IPS DF 6.9 (cell line): ENCODE measurements around the gene USP35.

ENCODE experiments used
- DNase-seq: peaks from one replicate; pipeline ENCODE4 v3.0.0-alpha.2; 2013; ENCODE audit warnings: low read depth, low spot score
- H3K27ac ChIP-seq: one replicate; pipeline ENCODE4 v1.5.1; 2013; ENCODE audit warnings: low read length, control low read depth
- H3K27me3 ChIP-seq: 2 replicates; pipeline ENCODE4 v1.6.1; 2013; ENCODE audit warnings: mild to moderate bottlenecking, low read length; ENCODE audit not compliant: control insufficient read depth, insufficient read depth
- H3K36me3 ChIP-seq: 2 replicates; pipeline ENCODE4 v1.6.1; 2013; ENCODE audit warnings: low read length; ENCODE audit not compliant: control insufficient read depth, insufficient read depth
- H3K4me1 ChIP-seq: 2 replicates; pipeline ENCODE4 v1.6.1; 2013; ENCODE audit warnings: low read length; ENCODE audit not compliant: control insufficient read depth, insufficient read depth
- H3K4me3 ChIP-seq: 2 replicates; pipeline ENCODE4 v1.5.1; 2013; ENCODE audit warnings: mild to moderate bottlenecking, low read length
- H3K9me3 ChIP-seq: 2 replicates; pipeline ENCODE4 v1.6.1; 2013; ENCODE audit warnings: low read length, inconsistent platforms; ENCODE audit not compliant: control insufficient read depth, insufficient read depth
- WGBS: extraction: QIAGEN DNeasy Blood & Tissue Kit; methylation state at CpG from one replicate; pipeline ENCODE4 v1.1.7; 2013; ENCODE audit warnings: mixed read lengths, missing lambda C conversion rate; ENCODE audit not compliant: insufficient read length, insufficient coverage; 5-methylcytosine and 5-hydroxymethylcytosine counted together

Gene USP35

GRCh38 chr11:78208257-78209165, 19.8 kb downstream of the USP35 start:
- 0 out of 2 replicates have a peak, but pooled peaks cover 4% of the 10 kb centered on the region for H3K36me3 ChIP-seq
- no peaks in the 10 kb centered on the region for H3K9me3 ChIP-seq
- no peak overlapping the region for H3K4me3 ChIP-seq
- H3K27ac ChIP-seq = no peak overlapping the region
- H3K27me3 ChIP-seq = no peaks in the 10 kb centered on the region
- WGBS = no CpG with 5 or more reads among the region's 16 CpGs
- H3K4me1 ChIP-seq = no peaks in the 10 kb centered on the region
- no peak for DNase-seq

GRCh38 chr11:78209478-78209877, 20.8 kb downstream of the USP35 start:
- no peaks in the 10 kb centered on the region for H3K4me1 ChIP-seq
- no peaks in the 10 kb centered on the region for H3K27me3 ChIP-seq
- DNase-seq = no peak
- 0 out of 2 replicates have a peak, but pooled peaks cover 4% of the 10 kb centered on the region for H3K36me3 ChIP-seq
- WGBS = no CpG with 5 or more reads among the region's 18 CpGs
- no peaks in the 10 kb centered on the region for H3K9me3 ChIP-seq
- no peak overlapping the region for H3K27ac ChIP-seq
- no peak overlapping the region for H3K4me3 ChIP-seq

- H3K9me3 ChIP-seq = no peaks in the 10 kb centered on the region
- WGBS = no CpG with 5 or more reads among the region's 31 CpGs
- H3K4me1 ChIP-seq = no peaks in the 10 kb centered on the region
- 0 out of 2 replicates have a peak, but pooled peaks cover 4% of the 10 kb centered on the region for H3K36me3 ChIP-seq
- no peak for DNase-seq
- no peaks in the 10 kb centered on the region for H3K27me3 ChIP-seq
- no peak overlapping the region for H3K27ac ChIP-seq
- H3K4me3 ChIP-seq = no peak overlapping the region
Measured at GRCh38 chr11:78210000-78210608, 21.4 kb downstream of the USP35 start.

GRCh38 chr11:78211565-78211964, 22.8 kb downstream of the USP35 start:
- H3K27ac ChIP-seq = no peak overlapping the region
- H3K4me1 ChIP-seq = no peaks in the 10 kb centered on the region
- H3K9me3 ChIP-seq = no peaks in the 10 kb centered on the region
- WGBS = no CpG with 5 or more reads among the region's 5 CpGs
- no peaks in the 10 kb centered on the region for H3K27me3 ChIP-seq
- H3K36me3 ChIP-seq = 0 out of 2 replicates have a peak, but pooled peaks cover 4% of the 10 kb centered on the region
- DNase-seq = no peak
- H3K4me3 ChIP-seq = no peak overlapping the region

GRCh38 chr11:78212586-78213371, 24.1 kb downstream of the USP35 start:
- H3K4me1 ChIP-seq = no peaks in the 10 kb centered on the region
- H3K27me3 ChIP-seq = no peaks in the 10 kb centered on the region
- no CpG with 5 or more reads among the region's 11 CpGs for WGBS
- no peaks in the 10 kb centered on the region for H3K9me3 ChIP-seq
- 0 out of 2 replicates have a peak, but pooled peaks cover 4% of the 10 kb centered on the region for H3K36me3 ChIP-seq
- no peak for DNase-seq
- no peak overlapping the region for H3K27ac ChIP-seq
- no peak overlapping the region for H3K4me3 ChIP-seq

- H3K9me3 ChIP-seq = no peaks in the 10 kb centered on the region
- no peak overlapping the region for H3K4me3 ChIP-seq
- DNase-seq = no peak
- WGBS = no CpG with 5 or more reads among the region's 8 CpGs
- H3K36me3 ChIP-seq = 0 out of 2 replicates have a peak, but pooled peaks cover 4% of the 10 kb centered on the region
- H3K27me3 ChIP-seq = no peaks in the 10 kb centered on the region
- H3K27ac ChIP-seq = no peak overlapping the region
- no peaks in the 10 kb centered on the region for H3K4me1 ChIP-seq
Measured at GRCh38 chr11:78213526-78214330, 25.0 kb downstream of the USP35 start.

- Histone ChIP-seq H3K4me1 (no peaks in the 10 kb centered on the region), H3K36me3 (0 out of 2 replicates have a peak, but pooled peaks cover 4% of the 10 kb centered on the region), H3K27ac (no peak overlapping the region), H3K9me3 (no peaks in the 10 kb centered on the region), H3K27me3 (no peaks in the 10 kb centered on the region), H3K4me3 (no peak overlapping the region)
- WGBS = no CpG with 5 or more reads among the region's 12 CpGs
- DNase-seq = no peak
Measured at GRCh38 chr11:78214331-78215194, 25.8 kb downstream of the USP35 start.

GRCh38 chr11:78216021-78216420, 27.3 kb downstream of the USP35 start:
- Histone ChIP-seq H3K27ac (no peak overlapping the region), H3K9me3 (no peaks in the 10 kb centered on the region), H3K27me3 (no peaks in the 10 kb centered on the region), H3K4me1 (no peaks in the 10 kb centered on the region), H3K4me3 (no peak overlapping the region), H3K36me3 (no peaks in the 10 kb centered on the region)
- no CpG with 5 or more reads among the region's 3 CpGs for WGBS
- no peak for DNase-seq

- H3K4me3 ChIP-seq = no peak overlapping the region
- H3K9me3 ChIP-seq = no peaks in the 10 kb centered on the region
- H3K36me3 ChIP-seq = no peaks in the 10 kb centered on the region
- no peaks in the 10 kb centered on the region for H3K27me3 ChIP-seq
- no peaks in the 10 kb centered on the region for H3K4me1 ChIP-seq
- DNase-seq = no peak
- no peak overlapping the region for H3K27ac ChIP-seq
- no CpG with 5 or more reads among the region's 5 CpGs for WGBS
Measured at GRCh38 chr11:78216571-78217287, 28.0 kb downstream of the USP35 start.
